Gastroesophageal sphincter (tissue), 3 donors: ENCODE data around the gene ENTPD2.

ENCODE experiments used
- EP300 ChIP-seq: sonication (generic); formaldehyde crosslinking; IDR thresholded peaks from one replicate; pipeline ENCODE4 v1.6.1; 2017; ENCODE audit warnings: antibody characterized with exemption, mild to moderate bottlenecking
- POLR2A ChIP-seq, 2 donors: fragments of 450-650 bp; IDR thresholded peaks; one replicate each; pipeline ENCODE4 v1.6.1; 2017; ENCODE audit warnings: antibody characterized with exemption in 2 of 2, mild to moderate bottlenecking in 2 of 2, moderate library complexity in 1 of 2
- TF ChIP-seq, protein P1 (sequence below), 4 experiments: fragments of 200-600 bp in 2 of 4; fragments of 450-650 bp in 2 of 4; sonication (generic) in 1 of 4; IDR thresholded peaks; one replicate each; pipeline ENCODE4 v1.5.1; 2017 to 2019; ENCODE audit warnings: antibody characterized with exemption in 4 of 4, mild to moderate bottlenecking in 2 of 4, moderate library complexity in 2 of 4

DNA sequence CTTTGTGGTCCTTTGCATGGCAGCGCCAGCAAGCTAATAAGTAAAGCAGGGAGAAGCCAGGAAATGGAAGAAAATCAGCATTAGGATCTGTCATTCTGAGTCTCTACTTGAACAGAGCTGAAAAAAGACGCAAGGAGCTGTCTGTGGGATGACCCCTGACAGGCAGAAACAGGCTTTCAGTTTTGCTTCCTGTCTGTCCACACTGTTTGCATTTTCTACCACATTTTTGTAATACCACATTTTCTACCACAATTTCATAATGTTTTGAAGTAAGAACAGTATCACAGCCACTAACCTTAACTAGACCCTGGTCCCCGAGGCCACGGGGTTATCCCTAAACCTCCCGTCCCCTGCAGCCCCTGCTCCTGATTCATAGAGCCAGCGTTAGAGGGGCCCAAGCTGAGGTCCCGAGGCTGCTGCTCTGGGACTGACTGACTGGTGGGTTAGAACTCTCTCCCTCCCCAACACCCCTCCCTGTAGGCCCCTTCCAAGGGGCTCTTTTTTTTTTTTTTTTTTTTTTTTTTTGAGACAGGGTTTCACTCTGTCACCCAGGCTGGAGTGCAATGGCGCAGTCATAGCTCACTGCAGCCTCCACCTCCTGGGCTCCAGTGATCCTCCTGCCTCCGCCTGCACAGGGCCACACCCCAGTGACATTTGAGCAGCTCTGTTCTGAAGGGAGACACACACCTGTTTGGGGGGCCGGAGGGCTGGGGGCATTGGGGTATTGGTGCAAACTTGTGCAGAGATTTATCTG is 53.5 kb downstream of the ENTPD2 start:
- TF ChIP-seq, protein P1, sequence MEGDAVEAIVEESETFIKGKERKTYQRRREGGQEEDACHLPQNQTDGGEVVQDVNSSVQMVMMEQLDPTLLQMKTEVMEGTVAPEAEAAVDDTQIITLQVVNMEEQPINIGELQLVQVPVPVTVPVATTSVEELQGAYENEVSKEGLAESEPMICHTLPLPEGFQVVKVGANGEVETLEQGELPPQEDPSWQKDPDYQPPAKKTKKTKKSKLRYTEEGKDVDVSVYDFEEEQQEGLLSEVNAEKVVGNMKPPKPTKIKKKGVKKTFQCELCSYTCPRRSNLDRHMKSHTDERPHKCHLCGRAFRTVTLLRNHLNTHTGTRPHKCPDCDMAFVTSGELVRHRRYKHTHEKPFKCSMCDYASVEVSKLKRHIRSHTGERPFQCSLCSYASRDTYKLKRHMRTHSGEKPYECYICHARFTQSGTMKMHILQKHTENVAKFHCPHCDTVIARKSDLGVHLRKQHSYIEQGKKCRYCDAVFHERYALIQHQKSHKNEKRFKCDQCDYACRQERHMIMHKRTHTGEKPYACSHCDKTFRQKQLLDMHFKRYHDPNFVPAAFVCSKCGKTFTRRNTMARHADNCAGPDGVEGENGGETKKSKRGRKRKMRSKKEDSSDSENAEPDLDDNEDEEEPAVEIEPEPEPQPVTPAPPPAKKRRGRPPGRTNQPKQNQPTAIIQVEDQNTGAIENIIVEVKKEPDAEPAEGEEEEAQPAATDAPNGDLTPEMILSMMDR (IDR thresholded peaks at IDR 0.05): no peak
- no peak for TF ChIP-seq POLR2A (IDR thresholded peaks at IDR 0.05)
- no peak for TF ChIP-seq EP300
